ENCODE measurements around the gene NPBWR2.

The NPBWR2 gene

DNA sequence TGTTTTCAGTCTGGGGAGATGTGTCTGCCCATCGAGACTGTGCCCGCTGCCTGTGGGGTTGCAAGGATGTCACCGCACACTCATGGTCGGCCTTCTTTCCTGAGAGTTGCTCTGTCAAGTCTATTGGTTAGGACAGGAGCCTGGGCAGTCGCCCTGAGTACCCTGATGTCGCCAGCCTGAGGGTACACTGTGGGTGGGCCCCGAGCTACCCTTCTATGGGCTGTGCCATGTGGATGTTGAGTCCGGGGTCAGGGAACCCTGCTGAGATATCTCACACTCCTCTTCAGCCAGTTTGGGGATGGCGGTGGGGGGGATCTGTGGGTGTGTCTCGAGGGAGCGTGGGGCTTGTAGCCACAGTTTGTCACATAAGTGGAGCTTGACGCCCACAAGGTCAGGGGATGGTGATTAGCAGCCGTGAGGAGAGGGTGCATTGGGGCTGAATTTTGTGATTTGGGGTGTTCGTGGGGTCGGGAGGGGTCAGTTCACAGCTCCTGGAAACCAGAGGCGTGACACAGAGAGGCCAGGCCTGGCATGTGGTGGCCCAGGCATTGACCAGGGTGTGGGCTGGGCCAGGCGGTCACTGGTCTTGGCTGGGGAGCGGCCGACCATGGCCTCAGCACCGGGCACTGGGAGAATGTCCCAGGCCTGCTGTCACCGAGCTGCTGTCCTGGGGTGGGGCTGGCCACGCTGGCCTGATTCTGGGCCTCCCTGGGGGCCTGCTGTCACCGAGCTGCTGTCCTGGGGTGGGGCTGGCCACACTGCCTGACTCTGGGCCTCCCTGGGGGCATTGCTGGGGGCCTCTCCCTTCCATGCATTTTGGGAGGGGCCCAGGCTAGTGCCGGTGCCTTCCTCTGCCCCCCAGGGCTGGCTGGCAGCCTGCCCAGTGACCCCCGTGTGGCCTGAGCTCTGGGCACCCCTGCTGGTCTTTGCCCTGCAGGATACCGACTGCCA is 1.6 kb upstream of the NPBWR2 start:
- TF ChIP-seq, protein P1, sequence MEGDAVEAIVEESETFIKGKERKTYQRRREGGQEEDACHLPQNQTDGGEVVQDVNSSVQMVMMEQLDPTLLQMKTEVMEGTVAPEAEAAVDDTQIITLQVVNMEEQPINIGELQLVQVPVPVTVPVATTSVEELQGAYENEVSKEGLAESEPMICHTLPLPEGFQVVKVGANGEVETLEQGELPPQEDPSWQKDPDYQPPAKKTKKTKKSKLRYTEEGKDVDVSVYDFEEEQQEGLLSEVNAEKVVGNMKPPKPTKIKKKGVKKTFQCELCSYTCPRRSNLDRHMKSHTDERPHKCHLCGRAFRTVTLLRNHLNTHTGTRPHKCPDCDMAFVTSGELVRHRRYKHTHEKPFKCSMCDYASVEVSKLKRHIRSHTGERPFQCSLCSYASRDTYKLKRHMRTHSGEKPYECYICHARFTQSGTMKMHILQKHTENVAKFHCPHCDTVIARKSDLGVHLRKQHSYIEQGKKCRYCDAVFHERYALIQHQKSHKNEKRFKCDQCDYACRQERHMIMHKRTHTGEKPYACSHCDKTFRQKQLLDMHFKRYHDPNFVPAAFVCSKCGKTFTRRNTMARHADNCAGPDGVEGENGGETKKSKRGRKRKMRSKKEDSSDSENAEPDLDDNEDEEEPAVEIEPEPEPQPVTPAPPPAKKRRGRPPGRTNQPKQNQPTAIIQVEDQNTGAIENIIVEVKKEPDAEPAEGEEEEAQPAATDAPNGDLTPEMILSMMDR (IDR thresholded peaks at IDR 0.05; ENCODE audit: low read depth, low read length), result no peak

DNA sequence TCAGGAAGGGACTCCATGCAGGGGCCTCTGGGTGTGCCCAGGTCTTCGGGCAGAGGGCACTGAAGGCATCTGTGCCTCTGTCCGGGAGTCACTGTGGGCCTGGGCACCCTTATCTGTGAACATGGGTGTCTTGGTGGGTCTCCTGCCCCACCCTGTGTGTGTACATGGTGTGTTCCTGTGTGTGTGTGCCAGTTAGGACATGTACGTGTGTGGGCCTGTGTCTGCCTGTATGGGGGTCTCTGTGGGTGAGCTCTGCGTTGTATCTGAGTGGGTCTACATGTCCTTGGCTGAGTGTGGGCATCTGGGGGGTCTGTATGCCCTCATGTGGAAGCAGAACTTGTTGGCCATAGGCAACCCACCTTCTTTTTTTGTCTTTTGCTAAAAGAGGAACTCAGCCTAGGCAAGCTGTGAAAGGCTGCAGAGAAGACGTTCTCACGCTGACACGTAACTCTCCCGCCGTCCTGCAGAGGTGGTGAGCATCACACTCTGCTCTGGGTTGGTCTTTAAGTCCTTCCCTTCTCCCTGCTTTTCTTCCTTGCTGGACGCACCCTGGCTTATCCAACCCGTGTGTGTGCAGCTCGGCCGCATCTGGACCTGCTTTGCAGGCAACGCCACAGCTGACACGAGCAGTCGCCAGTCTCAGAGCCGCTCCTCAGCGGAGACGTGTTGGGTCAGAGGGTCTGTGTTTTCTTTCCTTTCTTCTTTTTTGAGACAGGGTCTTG is 532 bp upstream of the NPBWR2 start:
- TF ChIP-seq, protein P1 (IDR thresholded peaks at IDR 0.05; ENCODE audit: low read depth, low read length), result no peak
- no peak for DNase-seq (ENCODE audit: extremely low read depth, low read depth)

More for the DNA sequence above, 1.6 kb upstream of the NPBWR2 start:
- DNase-seq (ENCODE audit: extremely low read depth, low read depth), result no peak

DNA sequence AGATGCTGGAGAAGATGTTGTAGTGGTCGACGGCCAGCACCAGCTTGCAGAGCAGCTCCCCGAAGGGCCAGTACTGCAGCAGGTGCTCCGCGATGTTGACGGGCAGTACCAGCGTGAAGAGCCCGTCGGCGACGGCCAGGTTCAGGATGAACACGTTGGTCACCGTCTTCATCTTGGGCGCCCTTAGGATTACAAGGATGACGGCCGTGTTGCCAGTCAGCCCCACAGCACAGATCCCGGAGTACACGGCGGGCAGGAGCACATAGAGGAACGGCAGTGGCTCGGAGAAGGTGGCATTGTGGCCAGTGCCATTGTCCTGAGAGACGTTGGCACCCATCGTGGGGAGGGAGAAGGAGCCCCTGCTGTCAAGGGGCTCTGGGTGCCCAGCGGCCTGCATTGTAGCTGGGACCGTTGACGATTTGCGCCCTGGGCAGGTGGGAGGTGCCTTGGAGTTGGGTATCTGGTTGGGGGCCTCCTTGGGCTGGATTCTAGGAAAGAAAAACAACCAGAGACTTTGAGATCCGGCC is 867 bp downstream of the NPBWR2 start:
- TF ChIP-seq, protein P1 (IDR thresholded peaks at IDR 0.05; ENCODE audit: low read depth, low read length), result no peak
- DNase-seq (ENCODE audit: extremely low read depth, low read depth), result no peak

DNA sequence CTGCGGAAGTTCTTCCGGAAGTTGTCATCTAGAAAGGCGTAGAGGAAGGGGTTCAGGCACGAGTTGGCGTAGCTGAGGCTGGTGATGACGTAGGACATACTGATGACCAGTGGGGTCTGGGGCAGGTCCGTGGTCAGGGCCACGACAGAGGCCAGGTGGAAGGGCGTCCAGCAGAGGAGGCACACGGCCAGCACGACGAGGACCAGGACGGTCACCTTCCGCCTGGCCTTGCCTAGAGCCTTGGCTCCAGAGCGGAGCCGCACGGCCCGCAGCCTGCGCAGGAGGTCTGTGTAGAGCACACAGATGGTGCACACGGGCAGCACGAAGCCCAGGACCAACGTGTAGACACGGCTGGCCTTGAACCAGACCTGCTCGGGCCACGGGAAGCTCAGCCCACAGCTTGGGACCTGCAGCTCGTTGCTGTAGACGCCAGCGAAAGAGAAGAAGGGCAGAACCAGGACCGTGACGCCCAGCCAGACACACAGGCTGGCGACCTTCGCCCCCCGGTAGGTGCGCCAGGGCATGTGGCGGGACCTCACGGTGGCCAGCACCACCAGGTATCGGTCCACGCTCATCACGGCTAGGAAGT is 1.4 kb downstream of the NPBWR2 start:
- TF ChIP-seq, protein P1 (IDR thresholded peaks at IDR 0.05; ENCODE audit: low read depth, low read length), result no peak
- DNase-seq (ENCODE audit: extremely low read depth, low read depth), result no peak

DNA sequence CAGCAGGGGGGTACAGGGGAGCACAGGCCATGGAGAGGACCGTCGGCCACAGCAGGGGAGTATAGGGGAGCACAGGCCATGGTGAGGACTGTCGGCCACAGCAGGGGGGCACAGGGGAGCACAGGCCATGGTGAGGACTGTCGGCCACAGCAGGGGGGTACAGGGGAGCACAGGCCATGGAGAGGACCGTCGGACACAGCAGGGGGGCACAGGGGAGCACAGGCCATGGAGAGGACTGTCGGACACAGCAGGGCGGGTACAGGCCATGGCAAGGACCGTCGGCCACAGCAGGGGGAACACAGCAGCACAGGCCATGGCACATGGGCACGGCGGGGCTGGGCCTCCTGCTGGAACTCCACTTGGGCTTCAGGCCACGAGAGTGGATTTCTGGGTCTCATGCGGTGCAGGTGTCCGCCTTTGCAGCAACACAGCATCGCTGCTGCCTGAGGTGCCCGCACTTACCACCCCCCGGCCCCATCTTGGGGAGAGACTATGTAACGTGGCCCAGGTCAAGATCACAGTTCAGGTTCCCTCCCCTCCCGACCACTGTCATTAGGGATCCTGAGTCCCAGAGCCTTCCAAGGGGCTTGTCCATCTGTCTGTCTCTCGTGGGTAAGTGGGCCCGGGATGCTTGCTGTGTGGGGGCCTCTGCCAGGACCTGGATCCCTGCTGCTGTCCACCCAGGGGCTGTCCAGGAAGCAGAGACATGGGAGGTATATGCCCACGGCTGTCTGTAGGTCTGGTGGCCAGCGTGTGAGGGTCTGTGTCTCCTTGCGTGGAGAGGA is 2.5 kb downstream of the NPBWR2 start:
- DNase-seq (ENCODE audit: extremely low read depth, low read depth), result no peak
- TF ChIP-seq, protein P1 (IDR thresholded peaks at IDR 0.05; ENCODE audit: low read depth, low read length), result no peak

DNA sequence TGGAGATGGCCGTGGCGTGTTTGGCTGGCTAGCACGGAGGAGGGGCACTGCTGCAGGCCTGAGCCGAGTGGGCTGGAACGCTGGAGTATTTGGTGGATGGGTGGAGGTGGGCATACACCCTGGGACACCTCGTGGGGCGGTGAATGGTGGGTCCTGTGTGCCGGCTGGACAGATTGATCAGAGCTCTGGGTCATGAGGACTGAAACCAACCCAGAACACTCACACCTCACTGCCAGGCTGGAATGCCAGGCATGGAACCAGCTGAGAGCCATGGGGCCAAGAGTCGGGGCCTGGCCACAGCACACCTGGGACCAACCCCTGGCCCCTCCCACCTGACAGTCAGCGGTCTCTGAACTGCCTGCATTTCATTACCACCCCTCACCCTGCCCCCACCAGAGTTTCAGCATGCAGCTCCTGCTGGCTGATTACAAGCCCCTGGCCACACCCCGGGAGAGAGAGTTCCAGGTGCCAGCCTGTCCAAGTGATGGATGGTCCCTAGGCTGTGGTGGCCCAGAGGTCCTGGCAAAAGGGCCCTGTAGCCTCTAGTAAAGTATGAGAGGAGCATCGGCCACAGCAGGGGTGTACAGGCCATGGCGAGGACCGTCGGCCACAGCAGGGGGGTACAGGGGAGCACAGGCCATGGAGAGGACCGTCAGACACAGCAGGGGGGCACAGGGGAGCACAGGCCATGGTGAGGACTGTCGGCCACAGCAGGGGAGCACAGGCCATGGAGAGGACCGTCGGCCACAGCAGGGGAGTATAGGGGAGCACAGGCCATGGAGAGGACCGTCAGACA is 3.3 kb downstream of the NPBWR2 start:
- TF ChIP-seq, protein P1 (IDR thresholded peaks at IDR 0.05; ENCODE audit: low read depth, low read length), result no peak
- DNase-seq (ENCODE audit: extremely low read depth, low read depth), result no peak
